HCT116 (cell line): ENCODE measurements around the gene ESPN.

Experiments
- CTCF ChIP-seq, 3 experiments: fragments of 200-600 bp in 1 of 3; sonication (generic) in 1 of 3; IDR thresholded peaks in 2 of 3; conservative IDR thresholded peaks in 1 of 3; 2 replicates each; pipeline ENCODE4 v1.5.1; 2012 to 2017; ENCODE audit warnings: low read depth in 2 of 3, low read length in 2 of 3, antibody characterized with exemption in 1 of 3, borderline replicate concordance in 1 of 3, control low read depth in 1 of 3, mild to moderate bottlenecking in 1 of 3, mixed read lengths in 1 of 3, mixed run types in 1 of 3, moderate library complexity in 1 of 3; ENCODE audit not compliant: insufficient read depth in 1 of 3
- EZH2 ChIP-seq: fragments of 200-600 bp; sonication (generic); IDR thresholded peaks from 2 replicates; pipeline ENCODE4 v1.6.1; 2017; ENCODE audit warnings: antibody characterized with exemption, mixed run types
- POLR2A ChIP-seq: IDR thresholded peaks from 2 replicates; pipeline ENCODE4 v1.7.0; 2011; ENCODE audit warnings: borderline replicate concordance; ENCODE audit not compliant: insufficient read depth, insufficient read length; ENCODE audit errors: extremely low read depth

- TF ChIP-seq CTCF (IDR thresholded peaks at IDR 0.05 in 2 of 3, conservative IDR thresholded peaks at IDR 0.05 in 1 of 3; ENCODE audit: borderline replicate concordance in 1 of 3, insufficient read depth in 1 of 3, low read depth in 2 of 3, low read length in 2 of 3) = no peak
- no peak for TF ChIP-seq EZH2
- TF ChIP-seq POLR2A = no peak
These were observed 63.4 kb downstream of the ESPN start for GRCh38 chr1:6487804-6488484.
